Immature natural killer cell (primary cell): ENCODE measurements around the gene APOL4. TPM values are rescaled to one million over a fixed set of nuclear protein-coding genes. Genes with fewer than 3 reads are reported as not detected.
A peak's percentile ranks its signal among the peaks of the same experiment; 100 is the strongest.
"Not testable (repeated sequence)": the region's sequence is repeated elsewhere in the genome, so short reads cannot be mapped to it uniquely, and the experiment has no call there.

Experiments used
- DNase-seq, 3 donors: peaks; one replicate each; pipeline ENCODE4 v3.0.0; 2022; ENCODE audit warnings: mixed read lengths in 1 of 3
- H3K27ac Mint-ChIP-seq, 6 donors: one replicate each; pipeline ENCODE4 v1.8.0; 2020; ENCODE audit warnings: mixed read lengths in 6 of 6, mild to moderate bottlenecking in 5 of 6, inconsistent platforms in 4 of 6, moderate library complexity in 3 of 6
- H3K27me3 Mint-ChIP-seq, 3 donors: one replicate each; pipeline ENCODE4 v1.8.0; 2020 to 2021; ENCODE audit warnings: low read depth in 3 of 3, mild to moderate bottlenecking in 3 of 3, mixed read lengths in 3 of 3, moderate library complexity in 3 of 3, inconsistent platforms in 1 of 3
- H3K36me3 Mint-ChIP-seq, 3 donors: one replicate each; pipeline ENCODE4 v1.8.0; 2020; ENCODE audit warnings: mixed read lengths in 3 of 3, inconsistent platforms in 2 of 3, mild to moderate bottlenecking in 2 of 3
- H3K4me1 Mint-ChIP-seq, 2 donors: one replicate each; pipeline ENCODE4 v1.8.0; 2020; ENCODE audit warnings: inconsistent platforms in 2 of 2, mild to moderate bottlenecking in 2 of 2, mixed read lengths in 2 of 2, moderate library complexity in 1 of 2
- H3K4me3 Mint-ChIP-seq, 5 donors: one replicate each; pipeline ENCODE4 v1.8.0; 2020; ENCODE audit warnings: mild to moderate bottlenecking in 5 of 5, mixed read lengths in 5 of 5, inconsistent platforms in 3 of 5, moderate library complexity in 3 of 5
- H3K9me3 Mint-ChIP-seq, 6 donors: one replicate each; pipeline ENCODE4 v1.8.0; 2020; ENCODE audit warnings: mild to moderate bottlenecking in 6 of 6, mixed read lengths in 6 of 6, inconsistent platforms in 4 of 6, moderate library complexity in 3 of 6
- polyA plus RNA-seq, 3 donors: library from polyadenylated mRNA; unstranded; fragments of 300-500 nt; fragmentation: Illumina TruSeq; gene quantifications; one replicate each; pipeline ENCODE4 v1.2.3, GENCODE V29; 2021

Gene APOL4
- polyA plus RNA-seq, 3 donors from 2014 or later, result 0.25 to 0.27 TPM; not detected in 1

- not testable (repeated sequence) for H3K27me3 Mint-ChIP-seq, H3K9me3 Mint-ChIP-seq, H3K36me3 Mint-ChIP-seq
- Mint-ChIP-seq H3K4me3 (peak overlapping the region; percentile 93 to 99 (median 97)), H3K4me1 (peaks cover 73 to 81% of the 10 kb centered on the region in 2 donors), H3K27ac (peak overlapping the region; percentile 92 to 99 (median 98))
- peak in 1 of 3 donors; percentile 54 for DNase-seq
Measured at GRCh38 chr22:36161793-36162126, 39.8 kb downstream of the APOL4 start.

- peaks cover 82% of the 10 kb centered on the region in 2 donors for H3K4me1 Mint-ChIP-seq
- DNase-seq, result peak; percentile 60 to 63 (median 61)
- peak within 1 kb of the TSS; percentile 93 to 99 (median 97) for H3K4me3 Mint-ChIP-seq
- peaks cover 3 to 9% (median 7%) of the 10 kb centered on the region in 3 donors for H3K27me3 Mint-ChIP-seq
- H3K9me3 Mint-ChIP-seq, result no peaks in the 10 kb centered on the region
- H3K27ac Mint-ChIP-seq, result peak within 1 kb of the TSS; percentile 92 to 99 (median 98)
- H3K36me3 Mint-ChIP-seq, result no peaks in the 10 kb centered on the region
Measured at GRCh38 chr22:36160499-36160942, 41.1 kb downstream of the APOL4 start, which contains the start of gene APOL3. Gene APOL3 (minus strand): TSS chr22:36160755. CDS start chr22:36149055, 11,700 bp downstream.

GRCh38 chr22:36156515-36157419 lies 44.8 kb downstream of the APOL4 start:
- DNase-seq, result peak; percentile 59 to 67 (median 62)
- H3K27ac Mint-ChIP-seq, result peak overlapping the region; percentile 92 to 99 (median 98)
- peak overlapping the region; percentile 93 to 99 (median 95) for H3K4me3 Mint-ChIP-seq
- peaks cover 97 to 100% of the 10 kb centered on the region in 2 donors for H3K4me1 Mint-ChIP-seq
- H3K36me3 Mint-ChIP-seq, result peaks cover 6 to 17% (median 11%) of the 10 kb centered on the region in 3 donors
- H3K9me3 Mint-ChIP-seq, result no peaks in the 10 kb centered on the region
- peaks cover 3 to 7% (median 6%) of the 10 kb centered on the region in 3 donors for H3K27me3 Mint-ChIP-seq

- DNase-seq, result no peak
- H3K27ac Mint-ChIP-seq, result peak overlapping the region; percentile 92 to 99 (median 98)
- peaks cover 97 to 100% of the 10 kb centered on the region in 2 donors for H3K4me1 Mint-ChIP-seq
- H3K36me3 Mint-ChIP-seq, result peaks cover 8 to 19% (median 12%) of the 10 kb centered on the region in 3 donors
- peak overlapping the region; percentile 93 to 99 (median 95) for H3K4me3 Mint-ChIP-seq
- H3K27me3 Mint-ChIP-seq, result peaks cover 3 to 7% (median 3%) of the 10 kb centered on the region in 3 donors
- H3K9me3 Mint-ChIP-seq, result no peaks in the 10 kb centered on the region
Measured at GRCh38 chr22:36156119-36156514, 45.5 kb downstream of the APOL4 start.

- peaks cover 3% of the 10 kb centered on the region in 3 donors for H3K27me3 Mint-ChIP-seq
- DNase-seq, result no peak
- H3K4me1 Mint-ChIP-seq, result peaks cover 97 to 100% of the 10 kb centered on the region in 2 donors
- peaks cover 11 to 19% (median 12%) of the 10 kb centered on the region in 3 donors for H3K36me3 Mint-ChIP-seq
- H3K4me3 Mint-ChIP-seq, result peak overlapping the region; percentile 93 to 99 (median 95)
- H3K27ac Mint-ChIP-seq, result peak overlapping the region; percentile 80 to 99 (median 98)
- H3K9me3 Mint-ChIP-seq, result no peaks in the 10 kb centered on the region
Measured at GRCh38 chr22:36155702-36156101, 45.9 kb downstream of the APOL4 start.

GRCh38 chr22:36154423-36154945 lies 47.1 kb downstream of the APOL4 start:
- Mint-ChIP-seq H3K27me3 (peaks cover 2 to 3% (median 2%) of the 10 kb centered on the region in 3 donors), H3K4me1 (peaks cover 96 to 99% of the 10 kb centered on the region in 2 donors), H3K4me3 (peak overlapping the region in 4 of 5 donors; percentile 10 to 99 (median 60)), H3K36me3 (peaks cover 12 to 26% (median 16%) of the 10 kb centered on the region in 3 donors), H3K9me3 (no peaks in the 10 kb centered on the region), H3K27ac (peak overlapping the region; percentile 80 to 99 (median 96))
- DNase-seq, result no peak

GRCh38 chr22:36153501-36154422 lies 47.8 kb downstream of the APOL4 start:
- Mint-ChIP-seq H3K4me1 (peaks cover 90 to 92% of the 10 kb centered on the region in 2 donors), H3K36me3 (peaks cover 12 to 32% (median 16%) of the 10 kb centered on the region in 3 donors), H3K9me3 (no peaks in the 10 kb centered on the region), H3K4me3 (peak overlapping the region in 3 of 5 donors; percentile 28 to 54 (median 30)), H3K27me3 (peaks cover under 1 to 1% (median 1%) of the 10 kb centered on the region in 3 donors), H3K27ac (peak overlapping the region; percentile 76 to 99 (median 96))
- no peak for DNase-seq

GRCh38 chr22:36152821-36153220 lies 48.8 kb downstream of the APOL4 start:
- H3K4me1 Mint-ChIP-seq, result peaks cover 82 to 84% of the 10 kb centered on the region in 2 donors

GRCh38 chr22:36152088-36152487 lies 49.5 kb downstream of the APOL4 start:
- H3K4me1 Mint-ChIP-seq, result peaks cover 75 to 77% of the 10 kb centered on the region in 2 donors
- H3K4me3 Mint-ChIP-seq, result peak overlapping the region in 3 of 5 donors; percentile 1 to 15 (median 5)
- DNase-seq, result no peak
- H3K27ac Mint-ChIP-seq, result peak overlapping the region; percentile 15 to 76 (median 52)
- H3K36me3 Mint-ChIP-seq, result peaks cover 16 to 44% (median 19%) of the 10 kb centered on the region in 3 donors
- no peaks in the 10 kb centered on the region for H3K9me3 Mint-ChIP-seq
- no peaks in the 10 kb centered on the region for H3K27me3 Mint-ChIP-seq

More at GRCh38 chr22:36152821-36153220, 48.8 kb downstream of the APOL4 start:
- H3K36me3 Mint-ChIP-seq, result peaks cover 16 to 40% (median 18%) of the 10 kb centered on the region in 3 donors
- not testable (repeated sequence) for H3K27me3 Mint-ChIP-seq, H3K9me3 Mint-ChIP-seq, DNase-seq, H3K4me3 Mint-ChIP-seq
- H3K27ac Mint-ChIP-seq, result peak overlapping the region in 4 of 6 donors; percentile 34 to 99 (median 78)

GRCh38 chr22:36151006-36151595 lies 50.5 kb downstream of the APOL4 start:
- no peaks in the 10 kb centered on the region for H3K9me3 Mint-ChIP-seq

GRCh38 chr22:36149441-36149840 lies 52.2 kb downstream of the APOL4 start:
- peak overlapping the region in 3 of 6 donors; percentile 18 to 56 (median 26) for H3K27ac Mint-ChIP-seq
- H3K9me3 Mint-ChIP-seq, result no peaks in the 10 kb centered on the region
- no peak for DNase-seq
- H3K4me1 Mint-ChIP-seq, result peaks cover 55 to 57% of the 10 kb centered on the region in 2 donors
- no peak overlapping the region for H3K4me3 Mint-ChIP-seq
- no peaks in the 10 kb centered on the region for H3K27me3 Mint-ChIP-seq
- peaks cover 20 to 48% (median 25%) of the 10 kb centered on the region in 3 donors for H3K36me3 Mint-ChIP-seq

More at GRCh38 chr22:36151006-36151595, 50.5 kb downstream of the APOL4 start:
- peaks cover 16 to 47% (median 19%) of the 10 kb centered on the region in 3 donors for H3K36me3 Mint-ChIP-seq
- H3K27ac Mint-ChIP-seq, result peak overlapping the region in 5 of 6 donors; percentile 0 to 66 (median 15)
- no peaks in the 10 kb centered on the region for H3K27me3 Mint-ChIP-seq
- H3K4me1 Mint-ChIP-seq, result peaks cover 65 to 67% of the 10 kb centered on the region in 2 donors
- DNase-seq, result no peak
- H3K4me3 Mint-ChIP-seq, result no peak overlapping the region

- H3K36me3 Mint-ChIP-seq, result peaks cover 20 to 55% (median 28%) of the 10 kb centered on the region in 3 donors
- DNase-seq, result no peak
- H3K9me3 Mint-ChIP-seq, result no peaks in the 10 kb centered on the region
- H3K27me3 Mint-ChIP-seq, result no peaks in the 10 kb centered on the region
- peaks cover 44 to 47% of the 10 kb centered on the region in 2 donors for H3K4me1 Mint-ChIP-seq
- no peak overlapping the region for H3K4me3 Mint-ChIP-seq
- peak overlapping the region in 4 of 6 donors; percentile 0 to 59 (median 28) for H3K27ac Mint-ChIP-seq
Measured at GRCh38 chr22:36148411-36148810, 53.2 kb downstream of the APOL4 start.
